Ovary (tissue), 3 donors: ENCODE data around the gene CGNL1.

ENCODE experiments used
- CTCF ChIP-seq, 3 donors: fragments of 450-650 bp in 2 of 3; fragments of 200-600 bp in 1 of 3; IDR thresholded peaks; one replicate each; pipeline versions ENCODE4 v1.5.1 to v1.8.0; 2016 to 2022; ENCODE audit warnings: antibody characterized with exemption in 3 of 3, mild to moderate bottlenecking in 1 of 3
- POLR2A ChIP-seq: fragments of 450-650 bp; IDR thresholded peaks from one replicate; pipeline ENCODE4 v1.6.1; 2017; ENCODE audit warnings: antibody characterized with exemption, mild to moderate bottlenecking, moderate library complexity
- donor health status: DM: no; HTN: no; CAD: no.

- TF ChIP-seq CTCF (IDR thresholded peaks at IDR 0.05) (no peak), POLR2A (no peak)
Measured at GRCh38 chr15:57422113-57422754, 45.9 kb downstream of the CGNL1 start.
